ENCODE measurements around the gene PALMD.
A peak's percentile ranks its signal among the peaks of the same experiment; 100 is the strongest.

Gene PALMD

DNA sequence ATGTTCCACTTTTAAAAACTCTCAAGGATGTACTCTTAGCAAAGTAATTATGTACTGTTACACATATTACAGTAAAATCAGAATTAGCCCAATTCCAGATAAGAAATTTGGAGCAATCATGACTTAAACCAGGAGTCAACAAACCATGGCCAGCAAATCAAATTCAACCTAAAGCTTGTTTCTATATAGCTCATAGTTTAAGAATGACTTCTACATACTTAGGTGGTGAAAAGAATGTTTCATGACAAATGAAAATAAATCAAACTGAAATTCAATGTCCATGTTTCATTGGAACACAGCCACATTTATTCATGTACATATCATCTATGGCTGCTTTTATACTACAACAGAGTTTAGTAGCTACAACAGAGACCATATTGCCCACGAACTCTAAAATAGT lies 85.5 kb downstream of the PALMD start:
- H4K8ac ChIP-seq (ENCODE audit: low read depth, low read length): no peak overlapping the region
- no peak overlapping the region for H2AK5ac ChIP-seq (ENCODE audit: low read length)
- H3K27me3 ChIP-seq (ENCODE audit: insufficient read depth, low read length, poor library complexity): no peaks in the 10 kb centered on the region
- H3K79me1 ChIP-seq (ENCODE audit: low read length): no peaks in the 10 kb centered on the region
- no peak overlapping the region for H3K23ac ChIP-seq (ENCODE audit: low read length)
- H3K4ac ChIP-seq (ENCODE audit: low read depth, low read length): no peak overlapping the region
- no peaks in the 10 kb centered on the region for H3K36me3 ChIP-seq (ENCODE audit: control insufficient read depth, insufficient read depth, low read length)
- no peak overlapping the region for H3K4me2 ChIP-seq (ENCODE audit: low read length)
- no CpG with 5 or more reads among the region's 1 CpG for WGBS (ENCODE audit: extremely low coverage, insufficient coverage, low lambda C conversion rate)
- no peak overlapping the region for H3K18ac ChIP-seq (ENCODE audit: low read length)
- no peaks in the 10 kb centered on the region for H3K79me2 ChIP-seq (ENCODE audit: control insufficient read depth, insufficient read depth, low read length)
- H3K4me1 ChIP-seq (ENCODE audit: control insufficient read depth, low read depth, low read length): peaks cover 3% of the 10 kb centered on the region
- no peak overlapping the region for H2BK5ac ChIP-seq (ENCODE audit: low read length)
- no peak overlapping the region for H3K56ac ChIP-seq (ENCODE audit: low read length)
- H3K4me3 ChIP-seq (ENCODE audit: low read length): no peak overlapping the region
- H2BK15ac ChIP-seq (replicated peaks; ENCODE audit: low read depth): no peak overlapping the region
- no peak overlapping the region for H3K27ac ChIP-seq (ENCODE audit: low read depth, low read length)
- no peak for DNase-seq
- no peak overlapping the region for H4K5ac ChIP-seq (ENCODE audit: low read length)
- no peak overlapping the region for H2BK120ac ChIP-seq (ENCODE audit: low read depth, low read length)
- H3K9ac ChIP-seq (ENCODE audit: low read length): no peak overlapping the region

DNA sequence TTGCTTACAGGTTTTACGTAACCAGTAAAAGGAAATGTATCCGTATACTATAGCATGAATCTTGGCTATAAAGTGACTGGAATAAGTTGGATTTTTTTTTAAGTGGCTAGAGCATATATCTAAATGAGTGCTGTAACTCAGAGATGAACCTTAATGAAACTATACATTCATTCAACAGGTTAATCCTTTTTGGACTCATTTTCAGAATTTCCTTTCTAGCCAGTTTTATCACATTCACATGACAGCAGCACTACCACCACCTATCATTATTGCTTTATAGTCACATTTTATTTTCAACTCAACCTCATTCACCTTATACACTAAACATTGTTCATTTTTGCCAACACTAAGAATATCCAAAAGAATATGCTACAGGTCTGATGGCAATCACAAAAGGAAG lies 89.9 kb downstream of the PALMD start:
- no peak for DNase-seq
- H4K8ac ChIP-seq (ENCODE audit: low read depth, low read length): no peak overlapping the region
- no peak overlapping the region for H3K9ac ChIP-seq (ENCODE audit: low read length)
- H3K4me3 ChIP-seq (ENCODE audit: low read length): no peak overlapping the region
- no peak overlapping the region for H4K5ac ChIP-seq (ENCODE audit: low read length)
- no peak overlapping the region for H3K23ac ChIP-seq (ENCODE audit: low read length)
- H3K4ac ChIP-seq (ENCODE audit: low read depth, low read length): no peak overlapping the region
- no peak overlapping the region for H2BK15ac ChIP-seq (replicated peaks; ENCODE audit: low read depth)
- no peaks in the 10 kb centered on the region for H3K79me1 ChIP-seq (ENCODE audit: low read length)
- H3K4me1 ChIP-seq (ENCODE audit: control insufficient read depth, low read depth, low read length): no peaks in the 10 kb centered on the region
- no peak overlapping the region for H3K56ac ChIP-seq (ENCODE audit: low read length)
- no peak overlapping the region for H2BK5ac ChIP-seq (ENCODE audit: low read length)
- no peaks in the 10 kb centered on the region for H3K27me3 ChIP-seq (ENCODE audit: insufficient read depth, low read length, poor library complexity)
- no peaks in the 10 kb centered on the region for H3K79me2 ChIP-seq (ENCODE audit: control insufficient read depth, insufficient read depth, low read length)
- no peak overlapping the region for H3K4me2 ChIP-seq (ENCODE audit: low read length)
- WGBS (ENCODE audit: extremely low coverage, insufficient coverage, low lambda C conversion rate): no CpG with 5 or more reads among the region's 2 CpGs
- H2AK5ac ChIP-seq (ENCODE audit: low read length): no peak overlapping the region
- no peaks in the 10 kb centered on the region for H3K36me3 ChIP-seq (ENCODE audit: control insufficient read depth, insufficient read depth, low read length)
- no peak overlapping the region for H3K27ac ChIP-seq (ENCODE audit: low read depth, low read length)
- H3K18ac ChIP-seq (ENCODE audit: low read length): no peak overlapping the region
- H2BK120ac ChIP-seq (ENCODE audit: low read depth, low read length): no peak overlapping the region

GRCh38 chr1:99737016-99737415 lies 91.1 kb downstream of the PALMD start:
- no peak overlapping the region for H2BK120ac ChIP-seq (ENCODE audit: low read depth, low read length)
- H3K36me3 ChIP-seq (ENCODE audit: control insufficient read depth, insufficient read depth, low read length): no peaks in the 10 kb centered on the region
- no peak overlapping the region for H4K8ac ChIP-seq (ENCODE audit: low read depth, low read length)
- no peak overlapping the region for H3K56ac ChIP-seq (ENCODE audit: low read length)
- no peak overlapping the region for H2BK5ac ChIP-seq (ENCODE audit: low read length)
- H3K27me3 ChIP-seq (ENCODE audit: insufficient read depth, low read length, poor library complexity): no peaks in the 10 kb centered on the region
- H3K9ac ChIP-seq (ENCODE audit: low read length): no peak overlapping the region
- WGBS (ENCODE audit: extremely low coverage, insufficient coverage, low lambda C conversion rate): no CpG with 5 or more reads among the region's 4 CpGs
- DNase-seq: peak; percentile 87
- no peak overlapping the region for H3K23ac ChIP-seq (ENCODE audit: low read length)
- H3K79me2 ChIP-seq (ENCODE audit: control insufficient read depth, insufficient read depth, low read length): no peaks in the 10 kb centered on the region
- H3K79me1 ChIP-seq (ENCODE audit: low read length): no peaks in the 10 kb centered on the region
- no peaks in the 10 kb centered on the region for H3K4me1 ChIP-seq (ENCODE audit: control insufficient read depth, low read depth, low read length)
- no peak overlapping the region for H4K5ac ChIP-seq (ENCODE audit: low read length)
- H3K4me2 ChIP-seq (ENCODE audit: low read length): no peak overlapping the region
- no peak overlapping the region for H2BK15ac ChIP-seq (replicated peaks; ENCODE audit: low read depth)
- no peak overlapping the region for H3K18ac ChIP-seq (ENCODE audit: low read length)
- no peak overlapping the region for H3K4me3 ChIP-seq (ENCODE audit: low read length)
- H3K27ac ChIP-seq (ENCODE audit: low read depth, low read length): no peak overlapping the region
- no peak overlapping the region for H3K4ac ChIP-seq (ENCODE audit: low read depth, low read length)
- no peak overlapping the region for H2AK5ac ChIP-seq (ENCODE audit: low read length)

DNA sequence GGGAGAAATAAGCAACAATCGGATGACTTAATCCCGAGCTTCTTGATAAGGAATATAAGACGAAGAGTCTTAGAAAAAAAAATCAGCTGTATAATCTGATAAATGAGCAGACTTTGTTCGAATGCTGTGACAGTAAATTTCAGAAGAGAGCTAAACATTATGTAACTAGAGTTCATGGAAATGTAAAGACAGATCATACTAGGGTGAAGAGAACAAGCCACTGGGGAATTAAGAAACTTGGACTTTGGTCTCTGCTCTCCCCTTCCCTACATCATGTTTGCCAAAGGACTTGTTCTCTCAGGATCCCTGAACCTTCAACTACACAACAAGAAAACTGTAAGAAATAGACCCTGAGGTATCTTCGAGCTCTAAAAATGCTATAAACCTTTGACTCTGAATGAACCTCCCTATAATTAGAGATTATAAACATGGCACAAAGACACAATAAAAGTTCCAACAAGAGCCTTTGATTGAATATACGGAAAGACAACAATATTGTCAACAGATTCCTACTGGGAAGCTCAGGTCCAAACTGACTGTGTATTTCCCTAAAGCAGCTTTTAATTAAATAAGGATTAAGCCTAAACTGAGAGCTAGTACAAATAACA lies 93.0 kb downstream of the PALMD start:
- Histone ChIP-seq H4K5ac (ENCODE audit: low read length) (no peak overlapping the region), H3K27me3 (ENCODE audit: insufficient read depth, low read length, poor library complexity) (no peaks in the 10 kb centered on the region), H2AK5ac (ENCODE audit: low read length) (no peak overlapping the region), H3K56ac (ENCODE audit: low read length) (no peak overlapping the region), H3K9ac (ENCODE audit: low read length) (no peak overlapping the region), H4K8ac (ENCODE audit: low read depth, low read length) (no peak overlapping the region), H3K4me2 (ENCODE audit: low read length) (no peak overlapping the region), H3K4me1 (ENCODE audit: control insufficient read depth, low read depth, low read length) (no peaks in the 10 kb centered on the region), H2BK5ac (ENCODE audit: low read length) (no peak overlapping the region), H3K23ac (ENCODE audit: low read length) (no peak overlapping the region), H3K4ac (ENCODE audit: low read depth, low read length) (no peak overlapping the region), H3K4me3 (ENCODE audit: low read length) (no peak overlapping the region), H2BK15ac (replicated peaks; ENCODE audit: low read depth) (no peak overlapping the region), H3K79me1 (ENCODE audit: low read length) (no peaks in the 10 kb centered on the region), H3K36me3 (ENCODE audit: control insufficient read depth, insufficient read depth, low read length) (no peaks in the 10 kb centered on the region), H3K79me2 (ENCODE audit: control insufficient read depth, insufficient read depth, low read length) (no peaks in the 10 kb centered on the region), H2BK120ac (ENCODE audit: low read depth, low read length) (no peak overlapping the region), H3K27ac (ENCODE audit: low read depth, low read length) (no peak overlapping the region), H3K18ac (ENCODE audit: low read length) (no peak overlapping the region)
- no CpG with 5 or more reads among the region's 6 CpGs for WGBS (ENCODE audit: extremely low coverage, insufficient coverage, low lambda C conversion rate)
- no peak for DNase-seq

DNA sequence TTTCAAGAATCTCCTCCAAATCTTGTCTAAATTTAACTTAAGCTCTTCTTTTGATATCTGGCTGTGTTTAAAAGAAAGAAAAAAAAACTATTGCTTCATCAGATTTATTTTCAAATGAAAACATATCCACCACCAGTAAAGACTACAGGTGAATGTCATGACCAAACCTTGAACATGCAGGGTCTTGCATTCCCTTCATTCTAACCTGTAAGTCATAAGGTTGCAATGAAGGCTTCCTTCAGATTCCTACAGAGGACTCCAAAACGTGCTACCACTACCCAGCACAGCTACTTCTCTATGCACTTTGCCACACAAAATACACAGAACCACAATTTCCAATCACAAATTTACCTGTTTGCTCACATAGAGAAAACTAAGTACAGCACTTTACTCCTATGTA lies 94.2 kb downstream of the PALMD start:
- H3K79me1 ChIP-seq (ENCODE audit: low read length): no peaks in the 10 kb centered on the region
- H3K56ac ChIP-seq (ENCODE audit: low read length): no peak overlapping the region
- no peak overlapping the region for H2BK15ac ChIP-seq (replicated peaks; ENCODE audit: low read depth)
- H3K4me2 ChIP-seq (ENCODE audit: low read length): no peak overlapping the region
- no peaks in the 10 kb centered on the region for H3K4me1 ChIP-seq (ENCODE audit: control insufficient read depth, low read depth, low read length)
- H3K9ac ChIP-seq (ENCODE audit: low read length): no peak overlapping the region
- no peaks in the 10 kb centered on the region for H3K27me3 ChIP-seq (ENCODE audit: insufficient read depth, low read length, poor library complexity)
- no peak overlapping the region for H2AK5ac ChIP-seq (ENCODE audit: low read length)
- no peak overlapping the region for H3K4me3 ChIP-seq (ENCODE audit: low read length)
- no peak overlapping the region for H3K27ac ChIP-seq (ENCODE audit: low read depth, low read length)
- DNase-seq: no peak
- H4K5ac ChIP-seq (ENCODE audit: low read length): no peak overlapping the region
- H3K18ac ChIP-seq (ENCODE audit: low read length): no peak overlapping the region
- H2BK5ac ChIP-seq (ENCODE audit: low read length): no peak overlapping the region
- H3K79me2 ChIP-seq (ENCODE audit: control insufficient read depth, insufficient read depth, low read length): no peaks in the 10 kb centered on the region
- H3K36me3 ChIP-seq (ENCODE audit: control insufficient read depth, insufficient read depth, low read length): no peaks in the 10 kb centered on the region
- H4K8ac ChIP-seq (ENCODE audit: low read depth, low read length): no peak overlapping the region
- no CpG with 5 or more reads among the region's 1 CpG for WGBS (ENCODE audit: extremely low coverage, insufficient coverage, low lambda C conversion rate)
- no peak overlapping the region for H3K4ac ChIP-seq (ENCODE audit: low read depth, low read length)
- no peak overlapping the region for H3K23ac ChIP-seq (ENCODE audit: low read length)
- no peak overlapping the region for H2BK120ac ChIP-seq (ENCODE audit: low read depth, low read length)

Measured in mesendoderm (in vitro differentiated cells).